MCF 10A (cell line): ENCODE measurements around the gene ANXA4. TPM values are rescaled to one million over a fixed set of nuclear protein-coding genes. Genes with fewer than 3 reads are reported as not detected.
A peak's percentile ranks its signal among the peaks of the same experiment; 100 is the strongest.
"Not testable (repeated sequence)": the region's sequence is repeated elsewhere in the genome, so short reads cannot be mapped to it uniquely, and the experiment has no call there.

ENCODE experiments used
- BruUV-seq: library from RNA; stranded (reverse); fragments of 400-500 nt; replicated peaks from 2 replicates; lab custom pipeline; 2021; lab: Mats Ljungman, UMichigan
- CTCF ChIA-PET: fragments of 300-600 bp; sonication (Branson Sonifier 250); formaldehyde crosslinking; extraction: SDS; loops from one replicate; lab custom pipeline; 2021; ENCODE audit warnings: antibody characterized with exemption, inconsistent platforms; lab: Yijun Ruan, JAX
- POLR2A ChIA-PET: fragments of 300-600, 350-650 bp; sonication (Branson Sonifier 250); formaldehyde crosslinking; extraction: SDS; loops from one replicate; lab custom pipeline; 2020; ENCODE audit warnings: antibody characterized with exemption, inconsistent platforms; lab: Yijun Ruan, JAX
- DNase-seq: peaks from one replicate; pipeline ENCODE4 v3.0.0-alpha.2; 2018; ENCODE audit not compliant: unreplicated experiment
- H3K27ac Mint-ChIP-seq: one replicate; pipeline ENCODE4 v1.8.0; 2022; ENCODE audit warnings: mild to moderate bottlenecking, low read depth, mixed read lengths; ENCODE audit not compliant: unreplicated experiment
- H3K27me3 Mint-ChIP-seq: one replicate; pipeline ENCODE4 v1.8.0; 2022; ENCODE audit warnings: mixed read lengths; ENCODE audit not compliant: insufficient read depth, unreplicated experiment
- H3K36me3 Mint-ChIP-seq: one replicate; pipeline ENCODE4 v1.8.0; 2022; ENCODE audit warnings: mild to moderate bottlenecking, moderate library complexity, mixed read lengths; ENCODE audit not compliant: insufficient read depth, unreplicated experiment
- H3K4me1 Mint-ChIP-seq: one replicate; pipeline ENCODE4 v1.8.0; 2022; ENCODE audit warnings: mixed read lengths; ENCODE audit not compliant: insufficient read depth, unreplicated experiment
- H3K4me3 Mint-ChIP-seq: one replicate; pipeline ENCODE4 v1.8.0; 2022; ENCODE audit warnings: mild to moderate bottlenecking, moderate library complexity, mixed read lengths; ENCODE audit not compliant: unreplicated experiment
- H3K9me3 Mint-ChIP-seq: one replicate; pipeline ENCODE4 v1.8.0; 2022; ENCODE audit warnings: mixed read lengths; ENCODE audit not compliant: unreplicated experiment
- intact Hi-C: fragments of 100-400 bp; cut with micrococcal nuclease; formaldehyde crosslinking; loops from 2 replicates; pipeline ENCODE4 v1.14.1; 2022
- total RNA-seq: library from RNA; stranded (reverse); gene quantifications from 2 replicates; pipeline ENCODE4 v1.2.3, GENCODE V29; 2022
- TF ChIP-seq, protein P1 (sequence below): fragments of 200-600 bp; IDR thresholded peaks from one replicate; pipeline ENCODE4 v1.8.0; 2022; ENCODE audit warnings: antibody characterized with exemption, mild to moderate bottlenecking; ENCODE audit not compliant: unreplicated experiment

The ANXA4 gene
- total RNA-seq, 1 experiment from 2014 or later, result 82.9 TPM

DNA sequence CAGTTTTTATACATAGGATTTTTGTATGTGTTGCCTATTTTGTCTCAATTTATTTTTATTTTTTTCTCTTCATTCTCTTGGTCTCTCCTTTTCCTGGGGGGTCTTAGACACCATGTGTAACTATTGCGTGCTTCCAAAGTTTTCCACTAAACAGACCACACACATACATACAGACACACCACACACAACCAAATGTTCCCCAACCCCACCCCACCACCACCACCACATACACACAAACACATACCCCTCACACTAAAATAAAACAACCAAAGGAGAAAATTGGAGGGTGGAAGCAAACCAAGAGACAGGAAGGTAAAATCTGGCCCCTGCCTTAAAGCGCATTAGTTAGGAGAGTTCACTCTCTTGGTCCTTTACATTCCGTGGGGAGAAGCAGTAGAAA, 30.0 kb upstream of the ANXA4 start:
- ChIA-PET POLR2A (interaction anchor here (0.6 kb wide), 1 partner anchor 168 kb away, joined by 6 read pairs; no protein-coding TSS in a partner anchor), CTCF (interaction anchor here (3.2 to 9.8 kb wide), 2 partner anchors 147 to 152 kb away, joined by 27 to 83 read pairs; no protein-coding TSS in a partner anchor)
- TF ChIP-seq, protein P1, sequence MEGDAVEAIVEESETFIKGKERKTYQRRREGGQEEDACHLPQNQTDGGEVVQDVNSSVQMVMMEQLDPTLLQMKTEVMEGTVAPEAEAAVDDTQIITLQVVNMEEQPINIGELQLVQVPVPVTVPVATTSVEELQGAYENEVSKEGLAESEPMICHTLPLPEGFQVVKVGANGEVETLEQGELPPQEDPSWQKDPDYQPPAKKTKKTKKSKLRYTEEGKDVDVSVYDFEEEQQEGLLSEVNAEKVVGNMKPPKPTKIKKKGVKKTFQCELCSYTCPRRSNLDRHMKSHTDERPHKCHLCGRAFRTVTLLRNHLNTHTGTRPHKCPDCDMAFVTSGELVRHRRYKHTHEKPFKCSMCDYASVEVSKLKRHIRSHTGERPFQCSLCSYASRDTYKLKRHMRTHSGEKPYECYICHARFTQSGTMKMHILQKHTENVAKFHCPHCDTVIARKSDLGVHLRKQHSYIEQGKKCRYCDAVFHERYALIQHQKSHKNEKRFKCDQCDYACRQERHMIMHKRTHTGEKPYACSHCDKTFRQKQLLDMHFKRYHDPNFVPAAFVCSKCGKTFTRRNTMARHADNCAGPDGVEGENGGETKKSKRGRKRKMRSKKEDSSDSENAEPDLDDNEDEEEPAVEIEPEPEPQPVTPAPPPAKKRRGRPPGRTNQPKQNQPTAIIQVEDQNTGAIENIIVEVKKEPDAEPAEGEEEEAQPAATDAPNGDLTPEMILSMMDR, result no peak
- intact Hi-C loops, result loop anchor here (10.0 kb wide), 1 partner anchor 687 kb away; no protein-coding TSS in a partner anchor
- Mint-ChIP-seq H3K27me3 (no peaks in the 10 kb centered on the region), H3K4me1 (peaks cover 16% of the 10 kb centered on the region), H3K36me3 (peaks cover 6% of the 10 kb centered on the region), H3K9me3 (no peaks in the 10 kb centered on the region), H3K27ac (no peak overlapping the region), H3K4me3 (no peak overlapping the region)
- BruUV-seq, result no TSS peak
- DNase-seq, result no peak

DNA sequence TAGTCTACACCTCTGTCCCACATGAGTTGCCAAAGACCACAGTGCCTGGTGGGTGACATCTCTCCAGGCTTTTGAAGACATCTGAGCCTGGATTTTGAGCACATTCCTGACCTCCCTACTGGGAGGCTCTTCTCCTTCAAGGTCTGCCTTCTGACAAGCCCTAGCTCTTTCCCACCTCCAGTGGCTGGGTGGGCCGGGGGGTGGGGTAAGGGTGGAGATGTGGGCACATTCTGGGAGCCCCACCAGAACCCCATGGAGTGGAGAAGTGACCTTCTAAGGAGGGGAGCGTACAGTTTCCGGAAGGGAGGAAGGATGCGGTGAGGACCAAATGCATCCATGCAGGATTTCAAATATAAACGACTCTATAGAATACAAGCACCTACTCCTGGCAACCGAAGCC, 27.9 kb upstream of the ANXA4 start:
- Mint-ChIP-seq H3K27me3 (no peaks in the 10 kb centered on the region), H3K4me1 (peaks cover 17% of the 10 kb centered on the region), H3K36me3 (peaks cover 6% of the 10 kb centered on the region), H3K4me3 (no peak overlapping the region), H3K27ac (no peak overlapping the region), H3K9me3 (no peaks in the 10 kb centered on the region)
- no TSS peak for BruUV-seq
- TF ChIP-seq, protein P1, result no peak
- CTCF ChIA-PET, result interaction anchor here (0.7 to 9.8 kb wide), 11 partner anchors 9 to 186 kb away, joined by 3 to 83 read pairs (median 6); no protein-coding TSS in a partner anchor
- no peak for DNase-seq
- intact Hi-C loops, result loop anchor here (1.0 to 10.0 kb wide), 5 partner anchors 70 to 689 kb away; partner anchors contain the start of genes GFPT1 and NFU1
- POLR2A ChIA-PET, result interaction anchor here (0.9 kb wide), 1 partner anchor 70 kb away, joined by 4 read pairs; the partner anchor contains the start of gene AAK1

DNA sequence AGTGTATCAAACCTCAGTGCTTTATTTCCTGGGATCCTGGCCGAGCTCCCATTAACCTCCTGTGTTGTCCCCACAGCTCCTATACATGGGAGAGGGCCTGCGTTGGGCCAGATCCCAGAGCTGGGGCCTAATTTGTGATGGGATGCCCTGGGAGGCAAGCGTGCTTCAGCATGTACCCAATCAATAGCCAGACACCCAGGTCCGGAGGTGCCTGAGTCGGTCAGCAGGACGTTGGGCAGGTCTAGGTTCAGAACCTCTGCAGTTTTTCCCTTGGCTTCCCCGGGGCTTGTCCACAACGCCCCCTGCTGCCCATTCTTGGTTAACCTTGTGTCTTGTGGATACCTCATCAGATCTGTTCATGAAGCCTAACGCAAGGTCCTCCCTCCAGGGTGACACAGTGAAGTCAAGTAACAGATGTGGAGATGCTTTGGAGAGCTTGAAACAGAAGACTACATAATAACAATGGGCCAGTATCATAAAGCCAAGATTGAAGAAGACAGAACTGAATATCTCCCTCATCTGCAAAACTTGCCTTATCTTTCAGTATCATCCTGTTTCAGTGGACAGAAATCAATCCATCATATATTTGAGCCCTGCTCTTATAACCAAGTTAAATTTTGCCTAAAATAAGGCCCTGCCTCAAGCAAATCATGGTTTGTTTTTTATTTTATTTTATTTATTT, 27.3 kb upstream of the ANXA4 start:
- peaks cover 17% of the 10 kb centered on the region for H3K4me1 Mint-ChIP-seq
- intact Hi-C loops, result loop anchor here (1.0 to 10.0 kb wide), 5 partner anchors 70 to 690 kb away; partner anchors contain the start of genes GFPT1 and NFU1
- H3K27me3 Mint-ChIP-seq, H3K4me3 Mint-ChIP-seq, POLR2A ChIA-PET, H3K27ac Mint-ChIP-seq, BruUV-seq, H3K36me3 Mint-ChIP-seq, H3K9me3 Mint-ChIP-seq: not testable (repeated sequence)
- CTCF ChIA-PET, result interaction anchor here (0.5 to 9.8 kb wide), 14 partner anchors 9 to 1111 kb away, joined by 3 to 83 read pairs (median 4); no protein-coding TSS in a partner anchor
- TF ChIP-seq, protein P1, result peak; percentile 73
- DNase-seq, result peak; percentile 87

DNA sequence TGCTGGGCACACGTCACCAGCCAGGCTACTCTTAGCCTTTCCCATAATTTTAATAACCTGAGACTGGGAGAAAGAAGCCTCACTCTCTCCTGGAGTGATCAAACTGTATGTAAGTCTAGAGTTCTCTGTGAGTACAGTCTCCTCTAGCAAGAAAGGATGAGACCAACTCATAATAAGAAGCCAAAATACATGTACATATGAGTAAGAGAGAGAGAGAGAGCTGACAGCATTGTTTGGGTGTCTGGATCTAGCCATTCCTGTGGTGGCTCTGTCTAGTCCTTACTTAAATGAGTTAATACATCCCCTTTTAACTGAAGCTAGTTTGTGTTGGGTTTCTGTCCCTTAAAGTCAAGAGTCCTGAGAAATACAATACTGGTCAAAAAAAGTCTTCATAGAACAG, 26.0 kb upstream of the ANXA4 start:
- no peak overlapping the region for H3K4me3 Mint-ChIP-seq
- intact Hi-C loops, result loop anchor here (2.0 to 10.0 kb wide), 3 partner anchors 279 to 691 kb away; partner anchors contain the start of genes GFPT1 and NFU1
- TF ChIP-seq, protein P1, result no peak
- H3K4me1 Mint-ChIP-seq, result peaks cover 17% of the 10 kb centered on the region
- no peaks in the 10 kb centered on the region for H3K27me3 Mint-ChIP-seq
- H3K9me3 Mint-ChIP-seq, result no peaks in the 10 kb centered on the region
- DNase-seq, result no peak
- ChIA-PET POLR2A (interaction anchor here (0.7 to 1.1 kb wide), 3 partner anchors 25 to 329 kb away, joined by 3 to 6 read pairs (median 3); partner anchors contain the start of gene GFPT1), CTCF (interaction anchor here (0.6 to 9.8 kb wide), 9 partner anchors 8 to 690 kb away, joined by 3 to 83 read pairs (median 4); no protein-coding TSS in a partner anchor)
- no TSS peak for BruUV-seq
- no peak overlapping the region for H3K27ac Mint-ChIP-seq
- H3K36me3 Mint-ChIP-seq, result peaks cover 6% of the 10 kb centered on the region
